CD4-positive, alpha-beta memory T cell (primary cell): Measurements from ENCODE around the gene RRM1. TPM values are rescaled to one million over a fixed set of nuclear protein-coding genes. Genes with fewer than 3 reads are reported as not detected.
A peak's percentile ranks its signal among the peaks of the same experiment; 100 is the strongest.
"Not testable (repeated sequence)": the region's sequence is repeated elsewhere in the genome, so short reads cannot be mapped to it uniquely, and the experiment has no call there.

Experiments used
- CTCF ChIA-PET: fragments of 350-600 bp; sonication (Branson Sonifier 250); formaldehyde crosslinking; loops from one replicate; lab custom pipeline; 2021; ENCODE audit warnings: inconsistent platforms; ENCODE audit not compliant: partially characterized antibody; lab: Charles Lee
- POLR2A ChIA-PET: fragments of 350-600 bp; sonication (Branson Sonifier 250); formaldehyde crosslinking; loops from one replicate; lab custom pipeline; 2021; ENCODE audit not compliant: partially characterized antibody; lab: Charles Lee
- DNase-seq, 5 donors: peaks; one replicate each; pipeline versions ENCODE4 v3.0.0 to v3.0.0-alpha.2; 2020 to 2022; ENCODE audit warnings: mixed read lengths in 1 of 5
- H3K27ac ChIP-seq: one replicate; pipeline ENCODE4 v1.7.0; 2013; ENCODE audit warnings: low read depth, low read length
- H3K27me3 ChIP-seq: 2 replicates; pipeline ENCODE4 v1.7.0; 2013; ENCODE audit warnings: mild to moderate bottlenecking, low read length, moderate library complexity; ENCODE audit not compliant: insufficient read depth
- H3K36me3 ChIP-seq: 2 replicates; pipeline ENCODE4 v1.7.0; 2013; ENCODE audit warnings: mild to moderate bottlenecking, low read length, moderate library complexity; ENCODE audit not compliant: insufficient read depth
- H3K4me1 ChIP-seq: 2 replicates; pipeline ENCODE4 v1.7.0; 2013; ENCODE audit warnings: mild to moderate bottlenecking, low read length, moderate library complexity; ENCODE audit not compliant: insufficient read depth
- H3K4me3 ChIP-seq, 2 donors: one replicate each; pipeline ENCODE4 v1.7.0; 2013; ENCODE audit warnings: low read length in 2 of 2, mild to moderate bottlenecking in 1 of 2
- H3K9me3 ChIP-seq, 2 donors: one replicate each; pipeline ENCODE4 v1.7.0; 2013; ENCODE audit warnings: low read length in 2 of 2, control low read depth in 1 of 2; ENCODE audit not compliant: control insufficient read depth in 1 of 2
- H3K27ac Mint-ChIP-seq, 7 donors: one replicate each; pipeline ENCODE4 v1.8.0; 2020 to 2021; ENCODE audit warnings: mixed read lengths in 7 of 7, mild to moderate bottlenecking in 6 of 7, inconsistent platforms in 3 of 7, moderate library complexity in 3 of 7
- H3K27me3 Mint-ChIP-seq, 2 donors: one replicate each; pipeline ENCODE4 v1.8.0; 2020 to 2021; ENCODE audit warnings: mixed read lengths in 2 of 2
- H3K36me3 Mint-ChIP-seq, 2 donors: one replicate each; pipeline ENCODE4 v1.8.0; 2020 to 2021; ENCODE audit warnings: mixed read lengths in 2 of 2, inconsistent platforms in 1 of 2, mild to moderate bottlenecking in 1 of 2
- H3K4me1 Mint-ChIP-seq, 4 donors: one replicate each; pipeline ENCODE4 v1.8.0; 2020 to 2021; ENCODE audit warnings: mixed read lengths in 4 of 4, mild to moderate bottlenecking in 1 of 4
- H3K4me3 Mint-ChIP-seq, 8 donors: one replicate each; pipeline ENCODE4 v1.8.0; 2020 to 2021; ENCODE audit warnings: mixed read lengths in 8 of 8, mild to moderate bottlenecking in 7 of 8, moderate library complexity in 6 of 8, inconsistent platforms in 3 of 8
- H3K9me3 Mint-ChIP-seq, 8 donors: one replicate each; pipeline ENCODE4 v1.8.0; 2020 to 2021; ENCODE audit warnings: mixed read lengths in 8 of 8, mild to moderate bottlenecking in 5 of 8, inconsistent platforms in 3 of 8, moderate library complexity in 1 of 8
- intact Hi-C: fragments of 100-400 bp; cut with micrococcal nuclease; formaldehyde crosslinking; loops from one replicate; pipeline ENCODE4 v1.15.1; 2023
- polyA plus RNA-seq, 2 donors: library from polyadenylated mRNA; unstranded; fragments of 300-500 nt; fragmentation: Illumina TruSeq; gene quantifications; one replicate each; pipeline ENCODE4 v1.2.3, GENCODE V29; 2021
- total RNA-seq, 2 experiments: library from RNA; stranded (reverse); gene quantifications; one replicate each; pipeline ENCODE4 v1.2.3, GENCODE V29; 2021

RRM1 gene
- total and polyA plus RNA-seq, 4 experiments from 2014 or later, result 38.0 to 49.9 (median 44.3) TPM

- POLR2A ChIA-PET, result no interaction called here
- CTCF ChIA-PET, result no interaction called here
- intact Hi-C loops, result no loop called here
- Mint-ChIP-seq H3K27ac (no peak overlapping the region), H3K27me3 (no peaks in the 10 kb centered on the region), H3K4me3 (no peak overlapping the region), H3K9me3 (peaks cover 8 to 31% (median 21%) of the 10 kb centered on the region in 8 donors), H3K4me1 (peaks cover 0 to 2% (median under 1%) of the 10 kb centered on the region in 4 donors), H3K36me3 (peaks cover 56 to 64% of the 10 kb centered on the region in 2 donors)
- no peak overlapping the region for H3K27ac ChIP-seq
- H3K36me3 ChIP-seq, result peaks cover 5% of the 10 kb centered on the region
- H3K4me1 ChIP-seq, result no peaks in the 10 kb centered on the region
- no peak overlapping the region for H3K4me3 ChIP-seq
- peaks cover 0 to 10% of the 10 kb centered on the region in 2 donors for H3K9me3 ChIP-seq
- no peaks in the 10 kb centered on the region for H3K27me3 ChIP-seq
- no peak for DNase-seq
Observed at GRCh38 chr11:4140067-4140636, 45.6 kb downstream of the RRM1 start.

DNA sequence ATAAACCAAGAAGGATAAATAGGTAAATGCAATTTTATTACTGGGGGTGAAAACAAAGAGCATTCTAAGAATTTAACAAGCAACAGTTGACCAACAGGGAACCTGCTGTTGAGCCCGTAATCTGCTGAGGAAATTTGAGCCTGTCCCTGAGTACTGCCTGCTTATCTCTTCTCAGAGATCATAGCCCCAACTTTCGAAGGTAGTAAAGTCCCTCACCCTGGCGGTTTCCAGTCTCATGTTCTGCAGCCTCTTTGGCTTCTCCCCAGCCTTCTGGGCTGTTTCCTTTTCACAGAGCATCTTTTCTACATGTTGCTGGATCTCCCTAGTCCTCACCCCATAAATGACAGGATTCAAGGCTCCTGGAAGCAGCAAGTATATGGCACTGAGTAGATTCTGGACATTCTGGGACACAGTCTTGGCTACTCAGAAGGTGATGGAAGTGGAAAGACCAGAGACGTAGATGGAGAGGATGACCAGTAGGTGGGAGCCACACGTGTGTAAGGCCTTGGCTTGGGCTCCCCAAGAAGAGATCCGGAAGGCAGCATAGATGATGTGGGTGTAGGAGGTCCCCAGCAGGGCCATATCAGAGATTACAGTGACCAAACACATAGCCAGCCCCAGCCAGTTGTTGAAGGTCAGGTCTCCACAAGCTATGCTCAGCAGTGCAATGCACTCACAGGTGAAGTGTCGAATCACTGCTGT lies 51.6 kb downstream of the RRM1 start:
- intact Hi-C loops, result no loop called here
- POLR2A ChIA-PET, result no interaction called here
- no peak overlapping the region for H3K4me3 ChIP-seq

DNA sequence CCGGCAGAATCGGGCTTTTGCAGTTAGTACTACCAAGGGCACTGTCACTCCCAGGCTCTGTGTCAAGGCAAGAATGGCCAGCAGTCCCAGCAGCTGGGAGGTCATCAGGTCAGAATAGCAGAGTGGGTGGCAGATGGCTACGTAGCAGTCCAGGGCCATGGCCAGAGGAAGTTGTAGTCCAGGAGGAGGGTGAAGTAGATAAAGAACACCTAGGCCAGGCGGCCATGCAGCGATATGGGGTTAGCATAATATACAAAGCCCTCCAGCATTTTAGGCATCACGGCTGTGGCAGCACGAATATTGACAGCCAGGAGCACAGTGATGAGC lies 52.1 kb downstream of the RRM1 start:
- CTCF ChIA-PET, result interaction anchor here (0.8 kb wide), 1 partner anchor 12 kb away, joined by 3 read pairs; no protein-coding TSS in a partner anchor
- POLR2A ChIA-PET, result no interaction called here

More for the DNA sequence above, 51.6 kb downstream of the RRM1 start:
- peak overlapping the region in 1 of 7 donors; percentile 3 for H3K27ac Mint-ChIP-seq
- H3K4me1 Mint-ChIP-seq, result peaks cover 0 to 2% (median 0%) of the 10 kb centered on the region in 4 donors
- Histone ChIP-seq H3K9me3 (no peaks in the 10 kb centered on the region), H3K27ac (no peak overlapping the region), H3K27me3 (no peaks in the 10 kb centered on the region), H3K4me1 (no peaks in the 10 kb centered on the region), H3K36me3 (no peaks in the 10 kb centered on the region)
- H3K9me3 Mint-ChIP-seq, result peaks cover 0 to under 1% (median 0%) of the 10 kb centered on the region in 8 donors
- H3K36me3 Mint-ChIP-seq, result peaks cover 13 to 19% of the 10 kb centered on the region in 2 donors
- CTCF ChIA-PET, result no interaction called here
- DNase-seq, result no peak
- H3K27me3 Mint-ChIP-seq, result no peaks in the 10 kb centered on the region
- peak overlapping the region in 1 of 8 donors; percentile 33 for H3K4me3 Mint-ChIP-seq

GRCh38 chr11:4154503-4154902 lies 59.9 kb downstream of the RRM1 start:
- peaks cover 0 to 4% of the 10 kb centered on the region in 2 donors for H3K36me3 Mint-ChIP-seq
- H3K27me3 Mint-ChIP-seq, result peaks cover 0 to 2% of the 10 kb centered on the region in 2 donors
- no peaks in the 10 kb centered on the region for H3K4me1 Mint-ChIP-seq
- Histone ChIP-seq H3K27me3 (no peaks in the 10 kb centered on the region), H3K27ac (no peak overlapping the region), H3K36me3 (no peaks in the 10 kb centered on the region), H3K9me3 (no peaks in the 10 kb centered on the region), H3K4me3 (no peak overlapping the region), H3K4me1 (no peaks in the 10 kb centered on the region)
- H3K4me3 Mint-ChIP-seq, result no peak overlapping the region
- intact Hi-C loops, result no loop called here
- H3K27ac Mint-ChIP-seq, result no peak overlapping the region
- peaks cover 0 to 4% (median 0%) of the 10 kb centered on the region in 8 donors for H3K9me3 Mint-ChIP-seq
- POLR2A ChIA-PET, result no interaction called here
- no peak for DNase-seq
- CTCF ChIA-PET, result no interaction called here

More for the DNA sequence above, 52.1 kb downstream of the RRM1 start:
- Mint-ChIP-seq H3K9me3 (no peaks in the 10 kb centered on the region), H3K4me3 (no peak overlapping the region), H3K4me1 (peaks cover 0 to 2% (median 0%) of the 10 kb centered on the region in 4 donors), H3K36me3 (peaks cover 9 to 14% of the 10 kb centered on the region in 2 donors), H3K27ac (no peak overlapping the region), H3K27me3 (no peaks in the 10 kb centered on the region)
- Histone ChIP-seq H3K4me1 (no peaks in the 10 kb centered on the region), H3K36me3 (no peaks in the 10 kb centered on the region), H3K27ac (no peak overlapping the region), H3K9me3 (no peaks in the 10 kb centered on the region), H3K27me3 (no peaks in the 10 kb centered on the region), H3K4me3 (no peak overlapping the region)
- DNase-seq, result no peak
- intact Hi-C loops, result no loop called here

GRCh38 chr11:4156571-4156970 lies 62.0 kb downstream of the RRM1 start:
- H3K36me3 Mint-ChIP-seq, result peaks cover 0 to 4% of the 10 kb centered on the region in 2 donors
- no peak overlapping the region for H3K4me3 Mint-ChIP-seq
- peaks cover 0 to 4% (median 0%) of the 10 kb centered on the region in 8 donors for H3K9me3 Mint-ChIP-seq
- Histone ChIP-seq H3K4me1 (no peaks in the 10 kb centered on the region), H3K4me3 (no peak overlapping the region), H3K27me3 (no peaks in the 10 kb centered on the region), H3K9me3 (no peaks in the 10 kb centered on the region), H3K36me3 (no peaks in the 10 kb centered on the region), H3K27ac (no peak overlapping the region)
- intact Hi-C loops, result no loop called here
- no peak for DNase-seq
- CTCF ChIA-PET, result no interaction called here
- peaks cover 0 to 2% of the 10 kb centered on the region in 2 donors for H3K27me3 Mint-ChIP-seq
- POLR2A ChIA-PET, result no interaction called here
- H3K4me1 Mint-ChIP-seq, result no peaks in the 10 kb centered on the region
- H3K27ac Mint-ChIP-seq, result no peak overlapping the region

- H3K27ac Mint-ChIP-seq, H3K9me3 Mint-ChIP-seq, H3K27ac ChIP-seq, H3K4me3 Mint-ChIP-seq, POLR2A ChIA-PET, H3K36me3 Mint-ChIP-seq, DNase-seq, H3K27me3 Mint-ChIP-seq, H3K4me1 ChIP-seq, H3K4me1 Mint-ChIP-seq, H3K36me3 ChIP-seq, intact Hi-C loops, H3K27me3 ChIP-seq, H3K9me3 ChIP-seq, H3K4me3 ChIP-seq: not testable (repeated sequence)
- CTCF ChIA-PET, result interaction anchor here (1.0 kb wide), 1 partner anchor 12 kb away, joined by 3 read pairs; no protein-coding TSS in a partner anchor
Observed at GRCh38 chr11:4158818-4159217, 64.2 kb downstream of the RRM1 start.

GRCh38 chr11:4161305-4161704 lies 66.7 kb downstream of the RRM1 start:
- Mint-ChIP-seq H3K9me3 (peaks cover 0 to 4% (median 0%) of the 10 kb centered on the region in 8 donors), H3K36me3 (peaks cover 0 to 4% of the 10 kb centered on the region in 2 donors), H3K4me1 (no peaks in the 10 kb centered on the region), H3K27me3 (peaks cover 0 to 2% of the 10 kb centered on the region in 2 donors), H3K27ac (no peak overlapping the region), H3K4me3 (no peak overlapping the region)
- intact Hi-C loops, result no loop called here
- no peaks in the 10 kb centered on the region for H3K36me3 ChIP-seq
- no peaks in the 10 kb centered on the region for H3K9me3 ChIP-seq
- DNase-seq, result no peak
- H3K27me3 ChIP-seq, result no peaks in the 10 kb centered on the region
- ChIA-PET POLR2A (no interaction called here), CTCF (interaction anchor here (1.0 kb wide), 1 partner anchor 26 kb away, joined by 3 read pairs; no protein-coding TSS in a partner anchor)
- no peaks in the 10 kb centered on the region for H3K4me1 ChIP-seq
- H3K27ac ChIP-seq, result no peak overlapping the region
- H3K4me3 ChIP-seq, result no peak overlapping the region
